ENCODE results near the gene ASTN2.

DNA sequence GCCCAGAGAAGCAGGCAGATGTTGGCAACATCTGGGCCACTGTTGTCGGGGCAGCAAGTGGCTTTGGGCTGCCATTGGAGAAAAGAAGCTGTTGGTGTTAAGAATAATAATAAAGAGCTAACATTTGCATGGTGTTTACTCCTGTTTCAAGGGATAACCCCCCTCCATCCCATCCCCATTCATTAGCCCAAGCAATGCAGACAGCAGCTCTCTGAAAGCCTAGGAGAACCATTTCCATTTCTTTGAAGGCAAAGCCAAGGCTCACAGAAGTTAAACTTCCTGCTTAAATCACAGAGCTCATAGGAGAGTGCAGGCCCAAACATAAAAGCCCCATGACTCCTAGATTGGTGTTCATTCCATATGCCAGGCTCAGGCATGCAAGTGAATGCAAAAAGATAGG is 175.4 kb downstream of the ASTN2 start:
- TF ChIP-seq CTCF (IDR thresholded peaks at IDR 0.05 in 2 of 3, conservative IDR thresholded peaks at IDR 0.05 in 1 of 3; ENCODE audit: borderline replicate concordance in 1 of 3, insufficient read depth in 1 of 3, low read depth in 2 of 3, low read length in 2 of 3) = no peak
- no peak for TF ChIP-seq YY1 (IDR thresholded peaks at IDR 0.05; ENCODE audit: extremely low read depth, insufficient replicate concordance, low read depth, low read length)
- no peak for TF ChIP-seq RAD21 (IDR thresholded peaks at IDR 0.05; ENCODE audit: low read depth)
